GM19035 (cell line): ENCODE data around the gene GTF3C2.

Experiments used
- ATAC-seq: cut with Tn5 transposase; IDR thresholded peaks from one replicate; pipeline ENCODE4 v1.9.1; 2021; ENCODE audit not compliant: unreplicated experiment

The GTF3C2 gene

GRCh38 chr2:27356382-27357181, at the start of gene GTF3C2:
GTF3C2 (minus strand) TSS chr2:27356764; CDS start chr2:27343554, 13,210 bp downstream.
- peak; percentile 80 for ATAC-seq

- ATAC-seq, result no peak
Observed at GRCh38 chr2:27400348-27401135, 44.0 kb upstream of the GTF3C2 start.

GRCh38 chr2:27398962-27399361, 42.4 kb upstream of the GTF3C2 start:
- ATAC-seq, result no peak

GRCh38 chr2:27393225-27393624, 36.7 kb upstream of the GTF3C2 start:
- ATAC-seq, result no peak

GRCh38 chr2:27390822-27391679, 34.5 kb upstream of the GTF3C2 start:
- ATAC-seq, result no peak

GRCh38 chr2:27381577-27382181, 25.1 kb upstream of the GTF3C2 start:
- no peak for ATAC-seq

- peak; percentile 90 for ATAC-seq
Observed at GRCh38 chr2:27380626-27381545, 24.3 kb upstream of the GTF3C2 start, which contains the start of gene ZNF513. ZNF513 (minus strand) TSS chr2:27380734; CDS start chr2:27380526, 208 bp downstream.

- no peak for ATAC-seq
Observed at GRCh38 chr2:27379836-27380625, 23.5 kb upstream of the GTF3C2 start.

GRCh38 chr2:27379383-27379835, 22.8 kb upstream of the GTF3C2 start:
- ATAC-seq, result no peak

GRCh38 chr2:27378809-27379290, 22.3 kb upstream of the GTF3C2 start:
- ATAC-seq, result no peak

GRCh38 chr2:27378096-27378808, 21.7 kb upstream of the GTF3C2 start:
- no peak for ATAC-seq

GRCh38 chr2:27377618-27378095, 21.1 kb upstream of the GTF3C2 start:
- ATAC-seq, result no peak

- ATAC-seq, result no peak
Observed at GRCh38 chr2:27376866-27377617, 20.5 kb upstream of the GTF3C2 start.

- ATAC-seq, result no peak
Observed at GRCh38 chr2:27376151-27376865, 19.7 kb upstream of the GTF3C2 start.

- no peak for ATAC-seq
Observed at GRCh38 chr2:27375513-27376099, 19.0 kb upstream of the GTF3C2 start.

GRCh38 chr2:27373567-27373966, 17.0 kb upstream of the GTF3C2 start:
- no peak for ATAC-seq
